ENCODE measurements around the gene TMEM171. TPM values are rescaled to one million over a fixed set of nuclear protein-coding genes. Genes with fewer than 3 reads are reported as not detected.

Gene TMEM171
- total RNA-seq, 2 donors from 2014 or later = 0.14 TPM; not detected in 1

- intact Hi-C loops (cut with DNase I) = no loop called here
- no peak for DNase-seq (ENCODE audit: low spot score)
Observed at GRCh38 chr5:73142035-73142434, 21.7 kb downstream of the TMEM171 start.

- no peak for DNase-seq (ENCODE audit: low spot score)
- intact Hi-C loops (cut with DNase I) = no loop called here
Observed at GRCh38 chr5:73143716-73144115, 23.3 kb downstream of the TMEM171 start.

- intact Hi-C loops (cut with DNase I) = no loop called here
- DNase-seq (ENCODE audit: low spot score) = no peak
Observed at GRCh38 chr5:73149540-73149939, 29.2 kb downstream of the TMEM171 start.

GRCh38 chr5:73150876-73151275 lies 30.5 kb downstream of the TMEM171 start:
- intact Hi-C loops (cut with DNase I) = no loop called here
- no peak for DNase-seq (ENCODE audit: low spot score)

- no peak for DNase-seq (ENCODE audit: low spot score)
- intact Hi-C loops (cut with DNase I) = no loop called here
Observed at GRCh38 chr5:73151766-73152410, 31.5 kb downstream of the TMEM171 start.

GRCh38 chr5:73152411-73153388 lies 32.3 kb downstream of the TMEM171 start:
- intact Hi-C loops (cut with DNase I) = no loop called here
- no peak for DNase-seq (ENCODE audit: low spot score)

GRCh38 chr5:73153513-73153912 lies 33.1 kb downstream of the TMEM171 start:
- intact Hi-C loops (cut with DNase I) = no loop called here
- no peak for DNase-seq (ENCODE audit: low spot score)

- DNase-seq (ENCODE audit: low spot score) = no peak
- intact Hi-C loops (cut with DNase I) = no loop called here
Observed at GRCh38 chr5:73154208-73155006, 34.0 kb downstream of the TMEM171 start.

- intact Hi-C loops (cut with DNase I) = no loop called here
- DNase-seq (ENCODE audit: low spot score) = no peak
Observed at GRCh38 chr5:73155271-73156222, 35.2 kb downstream of the TMEM171 start.

GRCh38 chr5:73157414-73158303 lies 37.3 kb downstream of the TMEM171 start:
- intact Hi-C loops (cut with DNase I) = no loop called here
- no peak for DNase-seq (ENCODE audit: low spot score)

GRCh38 chr5:73158313-73158712 lies 37.9 kb downstream of the TMEM171 start:
- DNase-seq (ENCODE audit: low spot score) = no peak
- intact Hi-C loops (cut with DNase I) = no loop called here

GRCh38 chr5:73160239-73160671 lies 39.9 kb downstream of the TMEM171 start:
- intact Hi-C loops (cut with DNase I) = no loop called here
- no peak for DNase-seq (ENCODE audit: low spot score)

- no peak for DNase-seq (ENCODE audit: low spot score)
- intact Hi-C loops (cut with DNase I) = no loop called here
Observed at GRCh38 chr5:73170522-73170921, 50.1 kb downstream of the TMEM171 start.

- intact Hi-C loops (cut with DNase I) = no loop called here
- no peak for DNase-seq (ENCODE audit: low spot score)
Observed at GRCh38 chr5:73171495-73171894, 51.1 kb downstream of the TMEM171 start.

GRCh38 chr5:73172951-73173350 lies 52.6 kb downstream of the TMEM171 start, which contains the start of gene TMEM174:
TSS of gene TMEM174 (plus strand) at chr5:73173193. CDS start at chr5:73173244, 51 bp downstream.
- no peak for DNase-seq (ENCODE audit: low spot score)
- intact Hi-C loops (cut with DNase I) = no loop called here

GRCh38 chr5:73174100-73174815 lies 53.9 kb downstream of the TMEM171 start:
- intact Hi-C loops (cut with DNase I) = no loop called here
- no peak for DNase-seq (ENCODE audit: low spot score)

- intact Hi-C loops (cut with DNase I) = no loop called here
- no peak for DNase-seq (ENCODE audit: low spot score)
Observed at GRCh38 chr5:73176250-73176649, 55.9 kb downstream of the TMEM171 start.
